Measurements from ENCODE around the gene GPR160.

DNA sequence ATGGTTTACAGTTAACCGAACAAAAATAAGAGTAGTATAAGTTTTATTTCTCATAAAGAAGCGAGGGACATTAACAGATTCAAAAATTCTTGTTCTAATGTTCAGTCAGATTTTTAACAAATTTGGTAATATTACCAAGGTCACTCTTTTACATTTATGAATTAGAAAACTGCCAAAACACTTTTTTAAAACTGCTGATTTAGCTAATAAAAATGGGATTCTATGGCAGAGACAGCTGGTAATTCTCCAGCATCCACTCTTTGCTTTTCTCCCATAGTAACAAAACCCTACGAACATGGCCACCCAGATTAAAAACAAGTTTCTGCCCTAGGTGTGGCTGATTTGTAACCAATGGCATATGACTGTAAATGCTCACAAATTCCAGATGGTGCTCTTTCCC is 71.2 kb downstream of the GPR160 start:
- TF ChIP-seq, protein P1, sequence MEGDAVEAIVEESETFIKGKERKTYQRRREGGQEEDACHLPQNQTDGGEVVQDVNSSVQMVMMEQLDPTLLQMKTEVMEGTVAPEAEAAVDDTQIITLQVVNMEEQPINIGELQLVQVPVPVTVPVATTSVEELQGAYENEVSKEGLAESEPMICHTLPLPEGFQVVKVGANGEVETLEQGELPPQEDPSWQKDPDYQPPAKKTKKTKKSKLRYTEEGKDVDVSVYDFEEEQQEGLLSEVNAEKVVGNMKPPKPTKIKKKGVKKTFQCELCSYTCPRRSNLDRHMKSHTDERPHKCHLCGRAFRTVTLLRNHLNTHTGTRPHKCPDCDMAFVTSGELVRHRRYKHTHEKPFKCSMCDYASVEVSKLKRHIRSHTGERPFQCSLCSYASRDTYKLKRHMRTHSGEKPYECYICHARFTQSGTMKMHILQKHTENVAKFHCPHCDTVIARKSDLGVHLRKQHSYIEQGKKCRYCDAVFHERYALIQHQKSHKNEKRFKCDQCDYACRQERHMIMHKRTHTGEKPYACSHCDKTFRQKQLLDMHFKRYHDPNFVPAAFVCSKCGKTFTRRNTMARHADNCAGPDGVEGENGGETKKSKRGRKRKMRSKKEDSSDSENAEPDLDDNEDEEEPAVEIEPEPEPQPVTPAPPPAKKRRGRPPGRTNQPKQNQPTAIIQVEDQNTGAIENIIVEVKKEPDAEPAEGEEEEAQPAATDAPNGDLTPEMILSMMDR (IDR thresholded peaks at IDR 0.05; ENCODE audit: insufficient read depth, low read length) = no peak
- TF ChIP-seq POLR2AphosphoS5 (IDR thresholded peaks at IDR 0.05; ENCODE audit: low read depth) = no peak
- no peak for TF ChIP-seq GABPA (IDR thresholded peaks at IDR 0.05; ENCODE audit: low read depth)
- TF ChIP-seq, protein P2, sequence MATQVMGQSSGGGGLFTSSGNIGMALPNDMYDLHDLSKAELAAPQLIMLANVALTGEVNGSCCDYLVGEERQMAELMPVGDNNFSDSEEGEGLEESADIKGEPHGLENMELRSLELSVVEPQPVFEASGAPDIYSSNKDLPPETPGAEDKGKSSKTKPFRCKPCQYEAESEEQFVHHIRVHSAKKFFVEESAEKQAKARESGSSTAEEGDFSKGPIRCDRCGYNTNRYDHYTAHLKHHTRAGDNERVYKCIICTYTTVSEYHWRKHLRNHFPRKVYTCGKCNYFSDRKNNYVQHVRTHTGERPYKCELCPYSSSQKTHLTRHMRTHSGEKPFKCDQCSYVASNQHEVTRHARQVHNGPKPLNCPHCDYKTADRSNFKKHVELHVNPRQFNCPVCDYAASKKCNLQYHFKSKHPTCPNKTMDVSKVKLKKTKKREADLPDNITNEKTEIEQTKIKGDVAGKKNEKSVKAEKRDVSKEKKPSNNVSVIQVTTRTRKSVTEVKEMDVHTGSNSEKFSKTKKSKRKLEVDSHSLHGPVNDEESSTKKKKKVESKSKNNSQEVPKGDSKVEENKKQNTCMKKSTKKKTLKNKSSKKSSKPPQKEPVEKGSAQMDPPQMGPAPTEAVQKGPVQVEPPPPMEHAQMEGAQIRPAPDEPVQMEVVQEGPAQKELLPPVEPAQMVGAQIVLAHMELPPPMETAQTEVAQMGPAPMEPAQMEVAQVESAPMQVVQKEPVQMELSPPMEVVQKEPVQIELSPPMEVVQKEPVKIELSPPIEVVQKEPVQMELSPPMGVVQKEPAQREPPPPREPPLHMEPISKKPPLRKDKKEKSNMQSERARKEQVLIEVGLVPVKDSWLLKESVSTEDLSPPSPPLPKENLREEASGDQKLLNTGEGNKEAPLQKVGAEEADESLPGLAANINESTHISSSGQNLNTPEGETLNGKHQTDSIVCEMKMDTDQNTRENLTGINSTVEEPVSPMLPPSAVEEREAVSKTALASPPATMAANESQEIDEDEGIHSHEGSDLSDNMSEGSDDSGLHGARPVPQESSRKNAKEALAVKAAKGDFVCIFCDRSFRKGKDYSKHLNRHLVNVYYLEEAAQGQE (IDR thresholded peaks at IDR 0.05; ENCODE audit: insufficient replicate concordance, low read depth) = no peak
